Inflammatory macrophage (primary cell): Measurements from ENCODE around the gene DLG4.
A peak's percentile ranks its signal among the peaks of the same experiment; 100 is the strongest.

Experiments used
- DNase-seq, 2 donors: peaks; one replicate each; pipeline ENCODE4 v3.0.0-alpha.2; 2020 to 2022

The DLG4 gene

GRCh38 chr17:7214300-7215135 lies 5.1 kb downstream of the DLG4 start:
- peak; percentile 94 to 95 for DNase-seq

DNA sequence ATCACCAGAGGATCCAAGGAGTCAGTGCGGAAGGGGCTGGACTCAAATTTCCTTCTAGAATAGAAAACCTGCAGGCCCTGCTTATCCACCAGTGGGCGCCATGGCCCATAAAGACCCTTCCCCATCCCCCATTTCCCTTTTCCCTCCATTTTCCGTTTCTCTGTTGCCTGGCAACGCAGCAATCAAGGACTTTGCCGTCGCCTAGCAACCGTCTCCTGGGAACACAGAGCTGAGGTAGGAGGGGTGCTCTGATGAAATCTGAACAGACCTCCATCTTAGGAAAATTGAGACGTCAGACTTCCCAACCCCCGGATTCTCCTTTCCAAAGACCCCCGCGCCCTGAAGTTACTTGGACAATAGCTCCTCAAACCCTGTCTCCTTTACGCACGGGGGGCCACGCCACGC lies 5.7 kb downstream of the DLG4 start:
- DNase-seq, result peak; percentile 57 to 59

GRCh38 chr17:7211491-7212273 lies 8.0 kb downstream of the DLG4 start:
- DNase-seq, result no peak

- DNase-seq, result no peak
These were observed 10.7 kb downstream of the DLG4 start for GRCh38 chr17:7208754-7209460.

DNA sequence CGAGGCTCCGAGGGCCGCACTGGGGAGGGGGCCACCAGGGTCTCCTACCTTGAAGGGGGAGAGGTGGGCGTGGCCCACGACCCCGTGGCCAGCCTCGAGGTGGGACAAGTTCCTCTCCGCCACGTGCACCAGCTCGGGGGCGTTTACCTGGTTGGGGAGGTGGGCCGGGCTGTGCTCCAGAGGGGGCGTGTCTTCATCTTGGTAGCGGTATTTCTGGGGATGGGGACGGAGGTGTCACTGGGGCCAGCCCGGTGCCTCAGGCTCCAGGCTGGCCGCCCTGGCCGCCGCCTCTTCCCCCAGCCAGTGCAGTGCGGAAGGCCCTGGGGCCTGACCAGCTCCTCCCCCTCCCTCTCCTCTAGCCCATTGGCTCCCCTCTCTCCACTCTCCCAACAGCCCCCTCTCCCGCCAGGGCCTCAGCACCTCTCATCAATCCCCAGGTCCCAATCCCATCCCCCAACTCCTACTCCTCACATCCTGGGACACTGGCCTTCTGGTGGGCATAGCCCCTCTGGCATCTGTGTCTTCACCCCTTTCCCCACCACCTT lies 11.5 kb downstream of the DLG4 start:
- DNase-seq, result no peak

DNA sequence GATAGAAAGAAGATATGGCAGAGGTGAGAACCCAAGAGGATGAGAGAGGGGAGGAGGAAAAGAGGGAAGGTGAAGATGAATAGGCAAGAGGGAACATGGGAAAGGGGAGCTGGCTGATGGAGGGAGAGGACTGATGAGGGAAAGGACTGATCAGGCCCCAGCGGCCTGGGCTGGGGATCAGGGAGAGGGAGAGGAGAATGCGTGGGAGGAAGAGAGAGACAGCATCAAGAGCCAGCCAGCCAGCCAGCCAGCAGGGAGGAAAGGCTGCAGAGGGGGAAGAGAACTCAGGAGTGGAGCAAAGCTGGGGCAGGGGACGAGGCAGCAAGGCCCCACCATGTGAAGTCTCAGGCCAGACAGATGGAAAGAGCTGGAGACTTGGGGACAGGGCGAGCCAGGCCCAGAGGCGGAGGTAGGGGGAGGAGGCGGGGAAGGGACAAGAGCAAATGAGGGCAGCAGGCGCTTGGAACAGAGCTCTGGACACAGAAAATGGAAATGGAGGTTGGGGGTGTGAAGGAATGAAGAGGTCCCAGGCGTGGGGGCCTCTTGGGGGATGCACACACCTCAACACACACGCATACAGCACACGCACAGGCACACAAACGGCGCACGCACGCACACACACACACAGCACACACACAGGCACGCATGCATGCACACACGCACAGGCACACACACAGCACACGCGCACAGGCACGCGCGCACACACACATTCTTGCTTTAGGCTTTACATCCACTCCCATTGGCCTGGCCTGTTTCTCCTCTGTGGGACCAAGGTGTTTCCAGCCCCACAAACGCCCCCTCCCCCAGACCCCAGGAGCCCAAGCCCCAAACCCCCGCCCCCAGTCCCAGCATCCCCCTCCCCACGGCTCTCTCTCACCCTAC lies 12.3 kb downstream of the DLG4 start:
- no peak for DNase-seq

DNA sequence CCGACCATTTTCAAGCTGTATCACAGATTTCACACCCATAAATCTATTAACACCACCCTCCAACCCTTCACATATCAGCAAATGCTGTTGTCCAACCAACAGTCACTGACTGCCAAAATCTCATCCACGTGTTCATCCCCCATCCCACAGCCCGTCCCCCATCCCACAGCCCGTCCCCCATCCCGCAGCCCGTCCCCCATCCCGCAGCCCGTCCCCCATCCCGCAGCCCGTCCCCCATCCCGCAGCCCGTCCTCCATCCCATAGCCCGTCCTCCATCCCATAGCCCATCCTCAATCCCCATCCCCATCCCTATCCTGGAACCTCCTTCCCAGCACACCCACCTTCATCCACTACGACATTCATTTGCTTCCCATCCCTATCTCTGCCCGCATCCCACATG lies 14.1 kb downstream of the DLG4 start:
- DNase-seq, result no peak

GRCh38 chr17:7204828-7205461 lies 14.7 kb downstream of the DLG4 start:
- DNase-seq, result peak; percentile 49 to 52

GRCh38 chr17:7204336-7204735 lies 15.3 kb downstream of the DLG4 start:
- no peak for DNase-seq

DNA sequence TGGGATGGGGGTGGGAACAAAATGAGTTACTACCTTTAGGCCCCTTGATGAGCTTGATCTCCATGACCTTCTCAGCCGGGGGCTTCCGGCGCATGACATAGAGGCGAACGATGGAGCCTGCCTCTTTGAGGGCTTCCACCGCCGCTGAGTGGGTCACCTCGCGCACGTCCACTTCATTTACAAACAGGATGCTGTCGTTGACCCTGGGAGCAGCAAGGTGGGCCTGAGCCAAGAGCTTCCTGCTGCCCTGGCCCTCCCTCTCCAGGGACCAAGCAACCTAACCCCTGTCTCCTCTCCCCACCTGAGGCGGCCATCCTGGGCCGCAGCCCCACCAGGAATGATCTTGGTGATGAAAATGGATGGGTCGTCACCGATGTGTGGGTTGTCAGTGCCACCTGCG lies 16.2 kb downstream of the DLG4 start:
- no peak for DNase-seq

GRCh38 chr17:7196651-7197401 lies 22.8 kb downstream of the DLG4 start:
- DNase-seq, result no peak

DNA sequence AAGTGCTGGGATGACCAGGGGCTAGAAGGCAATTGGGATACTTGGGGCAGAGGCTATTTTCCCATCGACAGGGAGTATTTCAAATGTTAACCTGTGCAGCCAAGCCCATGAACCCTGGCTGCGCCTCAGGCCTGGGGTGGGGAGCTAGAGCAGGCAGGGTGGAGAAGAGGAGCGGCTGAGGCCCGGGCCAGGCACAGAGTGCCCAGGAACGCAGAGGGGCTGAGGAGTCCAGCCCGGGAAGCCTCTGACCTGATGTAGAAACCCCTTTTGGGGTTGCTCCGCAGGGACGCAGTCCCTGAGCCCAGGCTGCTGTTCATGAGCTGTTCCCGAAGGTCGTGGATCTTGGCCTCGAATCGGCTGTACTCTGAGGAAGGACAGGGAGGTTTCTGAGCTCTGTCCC lies 23.7 kb downstream of the DLG4 start:
- no peak for DNase-seq

DNA sequence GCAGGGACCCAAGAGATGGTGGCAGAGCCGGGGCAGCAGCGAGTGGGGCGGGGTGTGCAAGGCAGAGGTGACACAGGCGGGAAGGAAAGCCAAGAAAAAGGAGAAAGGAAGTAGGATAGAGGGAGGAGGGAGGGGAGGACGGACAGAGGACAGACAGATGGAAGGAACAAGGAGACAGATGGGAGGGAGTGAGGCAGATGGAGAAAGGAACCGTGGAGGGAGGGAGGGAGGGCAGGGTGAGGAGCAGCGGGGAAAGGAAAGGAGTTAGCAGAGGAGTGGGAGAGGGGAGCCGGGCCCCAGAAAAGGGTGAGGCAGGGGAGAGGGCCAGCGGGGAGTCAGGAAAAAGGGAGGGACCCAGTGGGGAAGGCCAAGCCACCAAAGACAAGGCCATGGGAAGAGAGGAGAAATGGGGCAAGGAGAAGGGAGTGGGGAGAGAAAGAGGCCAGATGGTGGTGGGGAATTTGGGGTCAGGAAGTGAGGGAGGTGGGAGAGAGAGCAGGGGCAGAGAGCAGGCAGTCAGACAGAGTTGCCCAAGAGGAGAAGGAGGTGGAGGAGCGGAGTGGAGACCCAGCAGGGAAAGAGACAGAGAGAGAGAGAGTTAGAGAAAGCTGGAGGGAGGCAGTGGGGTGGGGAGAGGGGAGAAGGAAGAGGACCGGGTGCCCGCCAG lies 27.2 kb downstream of the DLG4 start:
- no peak for DNase-seq

- DNase-seq, result peak in 1 of 2 donors; percentile 22
These were observed 27.9 kb downstream of the DLG4 start for GRCh38 chr17:7191571-7192270.

GRCh38 chr17:7191069-7191468 lies 28.6 kb downstream of the DLG4 start:
- DNase-seq, result no peak

GRCh38 chr17:7190276-7190917 lies 29.2 kb downstream of the DLG4 start:
- no peak for DNase-seq

- DNase-seq, result peak; percentile 23
These were observed 33.4 kb downstream of the DLG4 start for GRCh38 chr17:7186241-7186640.

GRCh38 chr17:7184647-7185046 lies 35.0 kb downstream of the DLG4 start:
- DNase-seq, result no peak

- DNase-seq, result peak; percentile 48 to 59
These were observed 35.5 kb downstream of the DLG4 start for GRCh38 chr17:7184091-7184488.
